Adrenal gland (tissue), 5 donors: ENCODE measurements around the gene NHERF2.

Experiments used
- CTCF ChIP-seq, 6 experiments: fragments of 450-650 bp in 4 of 6; fragments of 200-600 bp in 2 of 6; sonication (generic) in 1 of 6; IDR thresholded peaks; 1 replicate in 5 of 6; 2 replicates in 1 of 6; pipeline versions ENCODE4 v1.5.1 to v1.8.0; 2016 to 2021; ENCODE audit warnings: antibody characterized with exemption in 6 of 6, mild to moderate bottlenecking in 2 of 6, moderate library complexity in 1 of 6
- POLR2A ChIP-seq, 2 donors: fragments of 450-650 bp; IDR thresholded peaks; one replicate each; pipeline ENCODE4 v1.6.1; 2017; ENCODE audit warnings: antibody characterized with exemption in 2 of 2, mild to moderate bottlenecking in 2 of 2, moderate library complexity in 1 of 2
- donor health status: DM: no; HTN: no; CAD: no.

- TF ChIP-seq CTCF (IDR thresholded peaks at IDR 0.05) = no peak
- TF ChIP-seq POLR2A (IDR thresholded peaks at IDR 0.05) = no peak
Observed at GRCh38 chr16:2084895-2085625, 58.4 kb downstream of the NHERF2 start.
